ENCODE data around the gene CHCHD3.
"Not testable (repeated sequence)": the region's sequence is repeated elsewhere in the genome, so short reads cannot be mapped to it uniquely, and the experiment has no call there.

The CHCHD3 gene

GRCh38 chr7:132933072-132933458 lies 148.8 kb downstream of the CHCHD3 start:
- H3K27ac ChIP-seq (ENCODE audit: low read depth, low read length), result no peak overlapping the region

GRCh38 chr7:132932296-132933071 lies 149.4 kb downstream of the CHCHD3 start:
- Histone ChIP-seq H3K4me3 (ENCODE audit: low read depth in 1 of 5, low read length in 5 of 5) (no peak overlapping the region), H3K27ac (ENCODE audit: low read depth, low read length) (no peak overlapping the region)

More at GRCh38 chr7:132933072-132933458, 148.8 kb downstream of the CHCHD3 start:
- Histone ChIP-seq H3K9me3 (ENCODE audit: control insufficient read depth in 5 of 5, low read length in 5 of 5) (peaks cover 0 to 7% (median 7%) of the 10 kb centered on the region in 5 donors), H3K27me3 (ENCODE audit: control insufficient read depth in 5 of 5, insufficient read depth in 4 of 5, low read length in 5 of 5) (no peaks in the 10 kb centered on the region), H3K4me3 (ENCODE audit: low read depth in 1 of 5, low read length in 5 of 5) (no peak overlapping the region), H3K9ac (ENCODE audit: low read length in 5 of 5) (no peak overlapping the region), H3K4me1 (ENCODE audit: control insufficient read depth in 5 of 5, insufficient read depth in 5 of 5, low read length in 5 of 5) (peaks cover 0 to 4% (median 0%) of the 10 kb centered on the region in 5 donors), H3K36me3 (ENCODE audit: control insufficient read depth in 5 of 5, insufficient read depth in 5 of 5, low read length in 5 of 5) (peaks cover 0 to 4% (median 0%) of the 10 kb centered on the region in 5 donors)

GRCh38 chr7:132930881-132931280 lies 151.0 kb downstream of the CHCHD3 start:
- Histone ChIP-seq H3K9ac (ENCODE audit: low read length in 5 of 5) (no peak overlapping the region), H3K27ac (ENCODE audit: low read depth, low read length) (no peak overlapping the region), H3K4me3 (ENCODE audit: low read depth in 1 of 5, low read length in 5 of 5) (no peak overlapping the region), H3K36me3 (ENCODE audit: control insufficient read depth in 5 of 5, insufficient read depth in 5 of 5, low read length in 5 of 5) (peaks cover 0 to 4% (median 0%) of the 10 kb centered on the region in 5 donors), H3K4me1 (ENCODE audit: control insufficient read depth in 5 of 5, insufficient read depth in 5 of 5, low read length in 5 of 5) (peaks cover 0 to 4% (median 0%) of the 10 kb centered on the region in 5 donors), H3K27me3 (ENCODE audit: control insufficient read depth in 5 of 5, insufficient read depth in 4 of 5, low read length in 5 of 5) (no peaks in the 10 kb centered on the region), H3K9me3 (ENCODE audit: control insufficient read depth in 5 of 5, low read length in 5 of 5) (peaks cover 0 to 5% (median 4%) of the 10 kb centered on the region in 5 donors)

More at GRCh38 chr7:132932296-132933071, 149.4 kb downstream of the CHCHD3 start:
- Histone ChIP-seq H3K27me3 (ENCODE audit: control insufficient read depth in 5 of 5, insufficient read depth in 4 of 5, low read length in 5 of 5) (no peaks in the 10 kb centered on the region), H3K36me3 (ENCODE audit: control insufficient read depth in 5 of 5, insufficient read depth in 5 of 5, low read length in 5 of 5) (peaks cover 0 to 4% (median 0%) of the 10 kb centered on the region in 5 donors), H3K9me3 (ENCODE audit: control insufficient read depth in 5 of 5, low read length in 5 of 5) (peaks cover 0 to 7% (median 7%) of the 10 kb centered on the region in 5 donors), H3K4me1 (ENCODE audit: control insufficient read depth in 5 of 5, insufficient read depth in 5 of 5, low read length in 5 of 5) (peaks cover 0 to 4% (median 0%) of the 10 kb centered on the region in 5 donors), H3K9ac (ENCODE audit: low read length in 5 of 5) (no peak overlapping the region)

- H3K9ac ChIP-seq (ENCODE audit: low read length in 5 of 5); H3K36me3 ChIP-seq (ENCODE audit: control insufficient read depth in 5 of 5, insufficient read depth in 5 of 5, low read length in 5 of 5); H3K27ac ChIP-seq (ENCODE audit: low read depth, low read length): not testable (repeated sequence)
Observed at GRCh38 chr7:132929944-132930343, 151.9 kb downstream of the CHCHD3 start.

DNA sequence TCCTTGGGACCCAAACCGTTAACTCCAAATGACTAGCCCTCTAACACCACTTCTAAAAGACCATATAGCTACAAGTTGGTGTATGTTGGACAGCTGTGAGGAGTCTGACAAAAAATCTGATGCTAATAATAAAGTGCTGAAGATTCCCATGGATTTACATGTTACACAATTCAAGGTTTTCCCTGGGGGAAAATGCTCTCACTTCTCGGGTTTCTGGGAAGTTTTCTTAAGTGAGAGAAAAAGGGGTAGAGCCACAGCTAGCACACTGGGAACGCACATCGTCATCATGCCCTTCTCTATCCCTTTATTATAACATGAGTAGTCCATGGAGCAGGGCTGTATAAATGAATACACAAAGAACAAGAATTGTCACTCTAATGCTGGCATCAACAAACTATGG lies 162.1 kb downstream of the CHCHD3 start:
- peaks cover 0 to 6% (median 3%) of the 10 kb centered on the region in 5 donors for H3K4me1 ChIP-seq (ENCODE audit: control insufficient read depth in 5 of 5, insufficient read depth in 5 of 5, low read length in 5 of 5)
- H3K4me3 ChIP-seq (ENCODE audit: low read depth in 1 of 5, low read length in 5 of 5), result no peak overlapping the region
- H3K27ac ChIP-seq (ENCODE audit: low read depth, low read length), result no peak overlapping the region
- H3K27me3 ChIP-seq (ENCODE audit: control insufficient read depth in 5 of 5, insufficient read depth in 4 of 5, low read length in 5 of 5), result no peaks in the 10 kb centered on the region
- H3K9me3 ChIP-seq (ENCODE audit: control insufficient read depth in 5 of 5, low read length in 5 of 5), result no peaks in the 10 kb centered on the region
- no peaks in the 10 kb centered on the region for H3K36me3 ChIP-seq (ENCODE audit: control insufficient read depth in 5 of 5, insufficient read depth in 5 of 5, low read length in 5 of 5)
- peak overlapping the region in 1 of 5 donors; percentile 14 for H3K9ac ChIP-seq (ENCODE audit: low read length in 5 of 5)

More at GRCh38 chr7:132929944-132930343, 151.9 kb downstream of the CHCHD3 start:
- H3K4me3 ChIP-seq (ENCODE audit: low read depth in 1 of 5, low read length in 5 of 5); H3K4me1 ChIP-seq (ENCODE audit: control insufficient read depth in 5 of 5, insufficient read depth in 5 of 5, low read length in 5 of 5); H3K9me3 ChIP-seq (ENCODE audit: control insufficient read depth in 5 of 5, low read length in 5 of 5); H3K27me3 ChIP-seq (ENCODE audit: control insufficient read depth in 5 of 5, insufficient read depth in 4 of 5, low read length in 5 of 5): not testable (repeated sequence)

- Histone ChIP-seq H3K27ac (ENCODE audit: low read depth, low read length) (no peak overlapping the region), H3K27me3 (ENCODE audit: control insufficient read depth in 5 of 5, insufficient read depth in 4 of 5, low read length in 5 of 5) (no peaks in the 10 kb centered on the region), H3K9ac (ENCODE audit: low read length in 5 of 5) (no peak overlapping the region)
Observed at GRCh38 chr7:132915647-132916046, 166.2 kb downstream of the CHCHD3 start.

DNA sequence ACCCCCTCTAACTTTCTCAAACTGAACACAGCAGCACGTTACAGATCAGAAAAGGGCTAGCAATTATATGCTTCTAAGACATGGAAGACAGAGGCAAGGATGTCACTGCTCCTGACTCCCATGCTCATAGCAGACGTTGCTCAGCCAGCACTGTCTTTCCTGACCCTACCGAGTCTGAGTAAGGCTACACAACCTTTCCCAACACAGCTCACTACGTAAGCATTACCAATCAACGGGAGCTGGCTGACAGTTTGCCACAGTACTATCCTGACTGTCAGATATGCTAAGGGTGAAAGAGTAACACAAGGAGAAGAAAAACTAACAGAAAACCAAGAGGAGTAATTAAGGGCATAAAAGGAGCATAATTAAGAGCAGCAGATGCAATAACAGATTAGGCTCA lies 171.2 kb downstream of the CHCHD3 start:
- no peaks in the 10 kb centered on the region for H3K9me3 ChIP-seq (ENCODE audit: control insufficient read depth in 5 of 5, low read length in 5 of 5)
- peaks cover 0 to 15% (median 4%) of the 10 kb centered on the region in 5 donors for H3K36me3 ChIP-seq (ENCODE audit: control insufficient read depth in 5 of 5, insufficient read depth in 5 of 5, low read length in 5 of 5)
- H3K9ac ChIP-seq (ENCODE audit: low read length in 5 of 5), result no peak overlapping the region
- no peaks in the 10 kb centered on the region for H3K27me3 ChIP-seq (ENCODE audit: control insufficient read depth in 5 of 5, insufficient read depth in 4 of 5, low read length in 5 of 5)
- H3K4me1 ChIP-seq (ENCODE audit: control insufficient read depth in 5 of 5, insufficient read depth in 5 of 5, low read length in 5 of 5), result no peaks in the 10 kb centered on the region
- H3K27ac ChIP-seq (ENCODE audit: low read depth, low read length), result no peak overlapping the region
- H3K4me3 ChIP-seq (ENCODE audit: low read depth in 1 of 5, low read length in 5 of 5), result no peak overlapping the region

More at GRCh38 chr7:132915647-132916046, 166.2 kb downstream of the CHCHD3 start:
- peaks cover 0 to 6% (median 3%) of the 10 kb centered on the region in 5 donors for H3K4me1 ChIP-seq (ENCODE audit: control insufficient read depth in 5 of 5, insufficient read depth in 5 of 5, low read length in 5 of 5)
- no peak overlapping the region for H3K4me3 ChIP-seq (ENCODE audit: low read depth in 1 of 5, low read length in 5 of 5)
- peaks cover 0 to 7% (median 4%) of the 10 kb centered on the region in 5 donors for H3K36me3 ChIP-seq (ENCODE audit: control insufficient read depth in 5 of 5, insufficient read depth in 5 of 5, low read length in 5 of 5)
- H3K9me3 ChIP-seq (ENCODE audit: control insufficient read depth in 5 of 5, low read length in 5 of 5), result no peaks in the 10 kb centered on the region

DNA sequence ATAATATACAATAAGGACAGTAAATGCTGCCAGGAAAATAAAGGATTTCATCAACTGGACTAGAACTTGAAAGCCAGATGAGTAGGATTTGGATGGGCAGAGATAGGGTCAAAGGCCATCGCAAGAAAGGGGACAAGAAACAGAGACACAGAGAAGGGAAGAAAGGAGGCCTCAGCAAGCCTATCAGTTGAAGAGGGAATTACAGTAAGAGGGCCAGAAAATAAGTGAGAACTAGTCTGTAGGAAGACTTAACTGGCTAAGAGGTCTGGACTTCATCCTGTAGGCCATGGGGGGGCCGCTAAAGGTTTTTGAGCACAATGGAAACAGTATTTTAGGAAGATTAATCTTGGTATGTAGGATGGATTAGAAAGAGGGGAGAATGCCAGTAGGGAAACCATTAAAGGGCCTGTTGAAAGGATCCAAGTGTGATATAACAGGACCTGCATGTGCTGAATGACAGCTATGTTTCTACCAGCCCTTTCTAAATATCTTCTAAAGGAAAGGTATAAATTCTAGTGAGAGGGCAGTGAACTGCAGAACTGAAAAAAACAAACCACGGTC lies 174.4 kb downstream of the CHCHD3 start:
- Histone ChIP-seq H3K4me3 (ENCODE audit: low read depth in 1 of 5, low read length in 5 of 5) (no peak overlapping the region), H3K27ac (ENCODE audit: low read depth, low read length) (no peak overlapping the region), H3K36me3 (ENCODE audit: control insufficient read depth in 5 of 5, insufficient read depth in 5 of 5, low read length in 5 of 5) (peaks cover 0 to 9% (median 2%) of the 10 kb centered on the region in 5 donors), H3K27me3 (ENCODE audit: control insufficient read depth in 5 of 5, insufficient read depth in 4 of 5, low read length in 5 of 5) (no peaks in the 10 kb centered on the region), H3K4me1 (ENCODE audit: control insufficient read depth in 5 of 5, insufficient read depth in 5 of 5, low read length in 5 of 5) (no peaks in the 10 kb centered on the region), H3K9ac (ENCODE audit: low read length in 5 of 5) (no peak overlapping the region), H3K9me3 (ENCODE audit: control insufficient read depth in 5 of 5, low read length in 5 of 5) (no peaks in the 10 kb centered on the region)

GRCh38 chr7:132906193-132906835 lies 175.6 kb downstream of the CHCHD3 start:
- Histone ChIP-seq H3K4me1 (ENCODE audit: control insufficient read depth in 5 of 5, insufficient read depth in 5 of 5, low read length in 5 of 5) (no peaks in the 10 kb centered on the region), H3K4me3 (ENCODE audit: low read depth in 1 of 5, low read length in 5 of 5) (no peak overlapping the region), H3K9ac (ENCODE audit: low read length in 5 of 5) (no peak overlapping the region), H3K27me3 (ENCODE audit: control insufficient read depth in 5 of 5, insufficient read depth in 4 of 5, low read length in 5 of 5) (no peaks in the 10 kb centered on the region), H3K36me3 (ENCODE audit: control insufficient read depth in 5 of 5, insufficient read depth in 5 of 5, low read length in 5 of 5) (peaks cover 0 to 9% (median 2%) of the 10 kb centered on the region in 5 donors), H3K27ac (ENCODE audit: low read depth, low read length) (no peak overlapping the region), H3K9me3 (ENCODE audit: control insufficient read depth in 5 of 5, low read length in 5 of 5) (no peaks in the 10 kb centered on the region)

DNA sequence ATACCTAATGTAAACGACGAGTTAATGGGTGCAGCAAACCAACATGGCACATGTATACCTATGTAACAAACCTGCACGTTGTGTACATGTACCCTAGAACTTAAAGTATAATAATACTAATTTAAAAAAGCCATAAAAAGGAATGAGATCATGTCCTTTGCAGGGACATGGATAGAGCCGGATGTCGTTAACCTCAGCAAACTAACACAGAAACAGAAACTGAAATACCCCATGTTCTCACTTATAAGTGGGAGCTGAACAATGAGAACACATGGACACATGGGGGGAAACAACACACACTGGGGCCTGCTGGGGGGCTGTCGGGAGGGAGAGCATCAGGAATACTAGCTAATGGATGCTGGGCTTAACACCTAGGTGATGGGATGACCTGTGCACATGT lies 176.8 kb downstream of the CHCHD3 start:
- H3K36me3 ChIP-seq (ENCODE audit: control insufficient read depth in 5 of 5, insufficient read depth in 5 of 5, low read length in 5 of 5); H3K27me3 ChIP-seq (ENCODE audit: control insufficient read depth in 5 of 5, insufficient read depth in 4 of 5, low read length in 5 of 5); H3K4me1 ChIP-seq (ENCODE audit: control insufficient read depth in 5 of 5, insufficient read depth in 5 of 5, low read length in 5 of 5): not testable (repeated sequence)

More for the DNA sequence above, 176.8 kb downstream of the CHCHD3 start:
- H3K9me3 ChIP-seq (ENCODE audit: control insufficient read depth in 5 of 5, low read length in 5 of 5); H3K27ac ChIP-seq (ENCODE audit: low read depth, low read length); H3K9ac ChIP-seq (ENCODE audit: low read length in 5 of 5); H3K4me3 ChIP-seq (ENCODE audit: low read depth in 1 of 5, low read length in 5 of 5): not testable (repeated sequence)

Data from subcutaneous abdominal adipose tissue (tissue), 5 donors.